ENCODE measurements around the gene THAP4.

The THAP4 gene

DNA sequence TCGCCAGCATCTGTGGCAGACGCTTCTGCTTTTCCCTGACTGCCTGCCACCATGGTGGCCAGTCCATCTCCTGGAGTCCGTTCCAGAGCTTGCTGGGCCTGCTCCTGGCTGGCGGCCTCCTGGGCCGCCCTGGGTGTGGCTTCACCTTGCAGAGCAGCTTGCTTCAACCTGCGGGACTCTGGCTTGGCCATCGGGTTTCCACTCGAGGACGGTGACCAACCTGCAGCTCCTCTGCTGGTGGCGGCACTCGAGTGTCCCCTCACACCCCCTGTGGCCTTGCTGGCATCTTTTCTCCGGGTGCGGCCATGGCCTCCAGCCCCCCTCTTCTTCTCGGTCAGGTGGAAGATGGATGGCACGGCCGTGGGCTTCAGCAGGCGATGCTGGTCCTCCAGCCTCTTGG lies 3.4 kb downstream of the THAP4 start:
- H3K27ac ChIP-seq: no peak overlapping the region
- TF ChIP-seq, protein P1, sequence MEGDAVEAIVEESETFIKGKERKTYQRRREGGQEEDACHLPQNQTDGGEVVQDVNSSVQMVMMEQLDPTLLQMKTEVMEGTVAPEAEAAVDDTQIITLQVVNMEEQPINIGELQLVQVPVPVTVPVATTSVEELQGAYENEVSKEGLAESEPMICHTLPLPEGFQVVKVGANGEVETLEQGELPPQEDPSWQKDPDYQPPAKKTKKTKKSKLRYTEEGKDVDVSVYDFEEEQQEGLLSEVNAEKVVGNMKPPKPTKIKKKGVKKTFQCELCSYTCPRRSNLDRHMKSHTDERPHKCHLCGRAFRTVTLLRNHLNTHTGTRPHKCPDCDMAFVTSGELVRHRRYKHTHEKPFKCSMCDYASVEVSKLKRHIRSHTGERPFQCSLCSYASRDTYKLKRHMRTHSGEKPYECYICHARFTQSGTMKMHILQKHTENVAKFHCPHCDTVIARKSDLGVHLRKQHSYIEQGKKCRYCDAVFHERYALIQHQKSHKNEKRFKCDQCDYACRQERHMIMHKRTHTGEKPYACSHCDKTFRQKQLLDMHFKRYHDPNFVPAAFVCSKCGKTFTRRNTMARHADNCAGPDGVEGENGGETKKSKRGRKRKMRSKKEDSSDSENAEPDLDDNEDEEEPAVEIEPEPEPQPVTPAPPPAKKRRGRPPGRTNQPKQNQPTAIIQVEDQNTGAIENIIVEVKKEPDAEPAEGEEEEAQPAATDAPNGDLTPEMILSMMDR (conservative IDR thresholded peaks at IDR 0.05): no peak

DNA sequence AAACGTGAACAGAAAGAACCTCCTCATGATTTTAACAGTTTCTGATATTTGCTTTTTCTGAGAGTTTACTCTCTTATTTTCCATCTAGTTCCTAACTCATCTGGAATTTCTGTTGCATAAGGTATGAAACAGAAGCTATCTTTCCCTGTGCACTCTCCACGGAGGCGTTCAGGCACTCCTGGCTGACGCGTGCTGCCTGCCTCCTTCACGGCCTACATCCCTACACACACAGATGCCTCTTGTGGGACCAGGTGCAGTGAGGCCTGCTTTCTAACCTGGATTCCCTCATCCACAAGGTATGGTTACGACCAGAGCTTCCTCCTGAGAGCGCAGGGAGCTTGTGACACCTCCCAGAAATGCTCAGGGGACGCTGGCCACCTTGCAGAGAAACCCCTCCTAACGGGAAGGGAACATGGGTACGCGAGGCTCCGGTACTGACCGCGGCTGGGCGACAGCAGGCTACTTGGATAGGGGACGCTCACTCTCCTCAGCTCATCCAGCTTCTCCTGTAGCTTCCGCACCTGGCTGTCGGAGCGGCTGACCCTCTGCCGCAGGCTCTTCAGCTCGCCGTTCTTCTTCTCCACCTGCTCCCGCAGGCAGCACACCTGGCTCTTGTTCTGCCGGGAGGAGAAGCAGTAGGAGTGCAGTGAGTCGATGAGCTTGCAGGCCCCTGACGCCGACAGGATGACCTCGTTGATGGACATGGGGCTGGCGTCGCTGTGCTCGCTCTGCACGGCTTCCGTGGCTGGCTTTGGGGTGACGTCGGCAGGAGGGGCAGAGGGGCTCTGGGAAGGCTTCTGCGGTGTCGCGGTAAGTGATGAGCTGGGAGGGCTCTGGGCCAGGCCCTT lies 4.3 kb downstream of the THAP4 start:
- H3K27ac ChIP-seq: no peak overlapping the region
- TF ChIP-seq, protein P1 (conservative IDR thresholded peaks at IDR 0.05): no peak

DNA sequence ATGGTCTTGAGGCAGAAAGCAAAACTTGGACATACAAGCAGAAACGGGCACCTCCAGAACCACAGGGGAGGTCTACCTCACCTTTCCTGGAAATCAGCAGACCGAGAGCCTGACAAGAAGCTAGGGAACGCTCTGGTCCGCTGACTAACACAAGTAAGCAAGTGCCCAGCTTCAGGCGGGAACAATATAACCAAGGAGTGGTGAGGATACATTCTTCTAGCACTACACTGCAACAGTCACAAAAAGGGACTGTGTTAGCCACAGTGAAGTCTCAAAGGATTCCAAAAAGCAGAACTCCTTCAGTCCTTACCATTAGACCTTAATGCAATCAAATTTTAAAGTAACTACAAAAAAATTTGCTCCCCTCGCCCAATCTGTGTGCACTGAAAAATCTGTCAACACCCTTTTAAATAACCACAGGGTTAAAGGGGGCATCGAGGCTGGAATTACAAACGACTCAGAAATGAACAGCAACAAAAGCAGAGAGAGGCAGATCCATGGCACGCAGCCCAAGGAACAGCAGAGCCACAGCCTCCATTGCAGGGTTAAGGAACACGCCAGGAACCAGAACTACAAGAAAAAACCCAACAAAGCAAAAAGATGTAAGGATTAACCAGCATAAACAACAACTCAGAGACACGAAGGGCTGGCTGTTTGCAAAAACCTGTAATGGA lies 7.1 kb downstream of the THAP4 start:
- TF ChIP-seq, protein P1 (conservative IDR thresholded peaks at IDR 0.05): no peak
- H3K27ac ChIP-seq: no peak overlapping the region

DNA sequence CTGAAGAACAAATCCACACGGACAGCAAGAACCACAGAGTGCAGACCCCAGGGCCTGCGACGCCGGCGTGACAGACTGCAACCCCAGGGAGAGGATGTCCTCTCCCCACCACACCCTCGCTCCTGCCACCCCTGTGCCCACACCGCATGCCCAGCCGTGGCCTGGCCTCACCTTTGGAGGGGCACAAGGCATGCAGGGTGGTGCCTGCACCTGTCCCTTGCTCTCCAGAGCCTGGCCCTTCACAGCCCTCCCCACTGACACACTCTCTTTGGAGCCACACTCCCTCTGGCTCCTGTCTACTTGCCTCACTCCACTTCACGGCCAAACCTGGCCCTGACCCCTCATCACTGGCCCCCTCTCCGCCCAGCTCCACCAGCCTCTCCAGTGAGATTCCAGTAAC lies 9.3 kb downstream of the THAP4 start:
- H3K27ac ChIP-seq: no peak overlapping the region
- TF ChIP-seq, protein P1 (conservative IDR thresholded peaks at IDR 0.05): no peak

DNA sequence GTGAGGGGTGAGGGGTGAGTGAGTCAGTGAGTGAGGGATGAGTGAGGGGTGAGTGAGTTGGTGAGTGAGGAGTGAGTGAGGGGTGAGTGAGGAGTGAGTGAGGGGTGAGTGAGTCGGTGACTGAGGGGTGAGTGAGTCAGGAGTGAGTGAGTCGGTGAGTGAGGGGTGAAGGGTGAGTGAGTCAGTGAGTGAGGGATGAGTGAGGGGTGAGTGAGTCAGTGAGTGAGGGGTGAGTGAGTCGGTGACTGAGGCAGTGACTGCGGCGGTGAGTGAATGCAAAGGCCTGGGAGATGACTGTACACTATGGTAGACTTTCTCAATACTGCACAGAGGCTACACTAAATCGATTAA lies 16.6 kb downstream of the THAP4 start:
- TF ChIP-seq, protein P1 (conservative IDR thresholded peaks at IDR 0.05): no peak
- no peak overlapping the region for H3K27ac ChIP-seq

DNA sequence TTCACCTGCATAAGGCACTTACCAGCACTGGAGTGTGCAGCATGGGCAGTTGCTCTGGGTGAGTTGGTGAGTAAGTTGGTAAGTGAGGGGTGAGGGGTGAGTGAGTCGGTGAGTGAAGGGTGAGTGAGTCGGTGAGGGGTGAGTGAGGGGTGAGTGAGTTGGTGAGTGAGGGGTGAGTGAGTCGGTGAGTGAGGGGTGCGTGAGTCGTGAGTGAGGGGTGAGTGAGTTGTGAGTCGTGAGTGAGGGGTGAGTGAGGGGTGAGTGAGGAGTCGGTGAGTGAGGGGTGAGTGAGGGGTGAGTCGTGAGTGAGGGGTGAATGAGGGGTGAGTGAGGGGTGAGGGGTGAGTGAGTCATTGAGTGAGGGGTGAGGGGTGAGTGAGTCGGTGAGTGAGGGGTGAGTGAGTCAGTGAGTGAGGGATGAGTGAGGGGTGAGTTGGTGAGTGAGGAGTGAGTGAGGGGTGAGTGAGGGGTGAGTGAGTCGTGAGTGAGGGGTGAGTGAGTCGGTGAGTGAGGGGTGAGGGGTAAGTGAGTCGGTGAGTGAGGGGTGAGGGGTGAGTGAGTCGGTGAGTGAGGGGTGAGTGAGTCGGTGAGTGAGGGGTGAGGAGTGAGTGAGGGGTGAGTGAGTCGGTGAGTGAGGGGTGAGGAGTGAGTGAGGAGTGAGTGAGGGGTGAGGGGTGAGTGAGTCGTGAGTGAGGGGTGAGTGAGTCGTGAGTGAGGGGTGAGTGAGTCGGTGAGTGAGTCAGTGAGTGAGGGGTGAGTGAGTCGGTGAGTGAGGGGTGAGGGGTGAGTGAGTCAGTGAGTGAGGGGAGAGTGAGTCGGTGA lies 17.1 kb downstream of the THAP4 start:
- no peak overlapping the region for H3K27ac ChIP-seq

More for the DNA sequence above, 17.1 kb downstream of the THAP4 start:
- TF ChIP-seq, protein P1 (conservative IDR thresholded peaks at IDR 0.05): no peak

Measured in VCaP (cell line).